ENCODE measurements around the gene FAM50B.

Gene FAM50B

GRCh38 chr6:3895312-3895653, 46.1 kb downstream of the FAM50B start:
- no peak for DNase-seq (ENCODE audit: low spot score)

- no peak for DNase-seq (ENCODE audit: low spot score)
These were observed 46.6 kb downstream of the FAM50B start for GRCh38 chr6:3895805-3896204.

- DNase-seq (ENCODE audit: low spot score) = no peak
These were observed 49.3 kb downstream of the FAM50B start for GRCh38 chr6:3898265-3898994.

GRCh38 chr6:3899061-3899460, 49.9 kb downstream of the FAM50B start:
- DNase-seq (ENCODE audit: low spot score) = no peak

GRCh38 chr6:3899970-3900439, 50.8 kb downstream of the FAM50B start:
- DNase-seq (ENCODE audit: low spot score) = no peak

Data from NAMALWA (cell line).